Neural progenitor cell (in vitro differentiated cells): ENCODE measurements around the gene RELN. TPM values are rescaled to one million over a fixed set of nuclear protein-coding genes. Genes with fewer than 3 reads are reported as not detected.

ENCODE experiments used
- DNase-seq: peaks from one replicate; pipeline ENCODE4 v3.0.0-alpha.2; 2016; ENCODE audit warnings: low spot score
- H2AFZ ChIP-seq: fragments of 200-600 bp; sonication (generic); replicated peaks from 2 replicates; pipeline ENCODE4 v1.6.1; 2016; ENCODE audit warnings: antibody characterized with exemption
- H3F3A ChIP-seq: fragments of 200-600 bp; sonication (generic); 2 replicates; pipeline ENCODE4 v1.6.1; 2016; ENCODE audit warnings: antibody characterized with exemption, low read depth
- H3K27ac ChIP-seq: fragments of 200-600 bp; sonication (generic); 2 replicates; pipeline ENCODE4 v1.5.1; 2016; ENCODE audit warnings: mild to moderate bottlenecking
- H3K27me3 ChIP-seq: fragments of 200-600 bp; sonication (generic); 2 replicates; pipeline ENCODE4 v1.6.1; 2016; ENCODE audit warnings: mild to moderate bottlenecking, moderate library complexity
- H3K36me3 ChIP-seq: fragments of 200-600 bp; sonication (generic); 2 replicates; pipeline ENCODE4 v1.5.1; 2016
- H3K4me1 ChIP-seq: fragments of 200-600 bp; sonication (generic); 2 replicates; pipeline ENCODE4 v1.6.1; 2016; ENCODE audit warnings: mixed run types
- H3K4me2 ChIP-seq: fragments of 200-600 bp; sonication (generic); 2 replicates; pipeline ENCODE4 v1.6.1; 2016
- H3K4me3 ChIP-seq: fragments of 200-600 bp; sonication (generic); 2 replicates; pipeline ENCODE4 v1.5.1; 2016
- H3K79me2 ChIP-seq: fragments of 200-600 bp; sonication (generic); 2 replicates; pipeline ENCODE4 v1.6.1; 2016; ENCODE audit warnings: low read depth
- H3K9ac ChIP-seq: fragments of 200-600 bp; sonication (generic); 2 replicates; pipeline ENCODE4 v1.6.1; 2016
- H3K9me3 ChIP-seq: fragments of 200-600 bp; sonication (generic); 2 replicates; pipeline ENCODE4 v1.5.1; 2016; ENCODE audit warnings: low read depth
- H4K20me1 ChIP-seq: fragments of 200-600 bp; sonication (generic); 2 replicates; pipeline ENCODE4 v1.6.1; 2016; ENCODE audit warnings: low read depth
- H3K27ac Mint-ChIP-seq: 3 replicates; pipeline ENCODE4 v1.8.0; 2021; ENCODE audit warnings: mixed read lengths
- H3K27me3 Mint-ChIP-seq: 2 replicates; pipeline ENCODE4 v1.8.0; 2022; ENCODE audit warnings: low read depth, mild to moderate bottlenecking, inconsistent platforms, moderate library complexity, mixed read lengths; ENCODE audit not compliant: insufficient read depth
- H3K36me3 Mint-ChIP-seq: 3 replicates; pipeline ENCODE4 v1.8.0; 2021; ENCODE audit warnings: mixed read lengths
- H3K4me1 Mint-ChIP-seq: 3 replicates; pipeline ENCODE4 v1.8.0; 2021; ENCODE audit warnings: mixed read lengths
- H3K4me3 Mint-ChIP-seq: 3 replicates; pipeline ENCODE4 v1.8.0; 2021; ENCODE audit warnings: mild to moderate bottlenecking, moderate library complexity, mixed read lengths
- H3K9me3 Mint-ChIP-seq: 3 replicates; pipeline ENCODE4 v1.8.0; 2020; ENCODE audit warnings: mixed read lengths
- CTCF ChIP-seq: fragments of 200-600 bp; sonication (generic); IDR thresholded peaks from 2 replicates; pipeline ENCODE4 v1.5.1; 2017; ENCODE audit warnings: antibody characterized with exemption, mild to moderate bottlenecking
- EZH2 ChIP-seq: fragments of 200-600 bp; sonication (generic); IDR thresholded peaks from 2 replicates; pipeline ENCODE4 v1.6.1; 2017; ENCODE audit warnings: antibody characterized with exemption, mild to moderate bottlenecking, moderate library complexity
- EZH2phosphoT487 ChIP-seq: fragments of 200-600 bp; sonication (generic); IDR thresholded peaks from 2 replicates; pipeline ENCODE4 v1.6.1; 2017; ENCODE audit warnings: antibody characterized with exemption
- total RNA-seq: library from RNA; depleted of rRNA; stranded (reverse); fragments of >200 nt; gene quantifications from 2 replicates; pipeline ENCODE4 v1.2.3, GENCODE V29; 2015; ENCODE audit warnings: low replicate concordance

RELN gene
- total RNA-seq, 1 donor from 2014 or later: 0.02 TPM

GRCh38 chr7:103574576-103574975, 414.9 kb downstream of the RELN start:
- no peaks in the 10 kb centered on the region for H3K36me3 ChIP-seq
- no peaks in the 10 kb centered on the region for H3K27me3 ChIP-seq
- peaks cover 9% of the 10 kb centered on the region for H3K4me1 Mint-ChIP-seq
- no peaks in the 10 kb centered on the region for H4K20me1 ChIP-seq
- H3K4me3 Mint-ChIP-seq: no peak overlapping the region
- no peaks in the 10 kb centered on the region for H3F3A ChIP-seq
- TF ChIP-seq EZH2 (no peak), EZH2phosphoT487 (no peak), CTCF (no peak)
- H3K79me2 ChIP-seq: no peaks in the 10 kb centered on the region
- no peaks in the 10 kb centered on the region for H3K9me3 ChIP-seq
- H3K4me2 ChIP-seq: no peak overlapping the region
- no peak overlapping the region for H3K27ac Mint-ChIP-seq
- no peaks in the 10 kb centered on the region for H3K4me1 ChIP-seq
- no peak for DNase-seq
- no peaks in the 10 kb centered on the region for H3K27me3 Mint-ChIP-seq
- H2AFZ ChIP-seq: no peak overlapping the region
- H3K9me3 Mint-ChIP-seq: no peaks in the 10 kb centered on the region
- no peak overlapping the region for H3K27ac ChIP-seq
- H3K9ac ChIP-seq: no peak overlapping the region
- no peaks in the 10 kb centered on the region for H3K36me3 Mint-ChIP-seq
- no peak overlapping the region for H3K4me3 ChIP-seq

- H3F3A ChIP-seq: no peaks in the 10 kb centered on the region
- Mint-ChIP-seq H3K36me3 (no peaks in the 10 kb centered on the region), H3K9me3 (no peaks in the 10 kb centered on the region), H3K4me3 (no peak overlapping the region), H3K27me3 (no peaks in the 10 kb centered on the region), H3K27ac (no peak overlapping the region), H3K4me1 (peaks cover 11% of the 10 kb centered on the region)
- H3K9ac ChIP-seq: no peak overlapping the region
- H3K4me3 ChIP-seq: no peak overlapping the region
- H3K4me1 ChIP-seq: no peaks in the 10 kb centered on the region
- TF ChIP-seq EZH2phosphoT487 (no peak), EZH2 (no peak), CTCF (peak; percentile 78)
- no peak overlapping the region for H3K4me2 ChIP-seq
- H3K9me3 ChIP-seq: no peaks in the 10 kb centered on the region
- H2AFZ ChIP-seq: no peak overlapping the region
- H3K79me2 ChIP-seq: no peaks in the 10 kb centered on the region
- no peak overlapping the region for H3K27ac ChIP-seq
- DNase-seq: peak; percentile 10
- no peaks in the 10 kb centered on the region for H3K27me3 ChIP-seq
- H4K20me1 ChIP-seq: no peaks in the 10 kb centered on the region
- H3K36me3 ChIP-seq: no peaks in the 10 kb centered on the region
Measured at GRCh38 chr7:103573479-103574058, 415.9 kb downstream of the RELN start.

- H3F3A ChIP-seq: no peaks in the 10 kb centered on the region
- no peak overlapping the region for H3K4me3 ChIP-seq
- no peak for DNase-seq
- Mint-ChIP-seq H3K4me1 (peaks cover 11% of the 10 kb centered on the region), H3K27me3 (no peaks in the 10 kb centered on the region), H3K9me3 (no peaks in the 10 kb centered on the region), H3K27ac (no peak overlapping the region), H3K36me3 (no peaks in the 10 kb centered on the region), H3K4me3 (no peak overlapping the region)
- no peak overlapping the region for H3K27ac ChIP-seq
- H3K36me3 ChIP-seq: no peaks in the 10 kb centered on the region
- H3K4me2 ChIP-seq: no peak overlapping the region
- TF ChIP-seq CTCF: no peak
- no peak for TF ChIP-seq EZH2phosphoT487
- TF ChIP-seq EZH2: no peak
- no peaks in the 10 kb centered on the region for H3K79me2 ChIP-seq
- no peak overlapping the region for H3K9ac ChIP-seq
- no peak overlapping the region for H2AFZ ChIP-seq
- no peaks in the 10 kb centered on the region for H4K20me1 ChIP-seq
- peaks cover 5% of the 10 kb centered on the region for H3K27me3 ChIP-seq
- H3K9me3 ChIP-seq: no peaks in the 10 kb centered on the region
- H3K4me1 ChIP-seq: no peaks in the 10 kb centered on the region
Measured at GRCh38 chr7:103571586-103571985, 417.9 kb downstream of the RELN start.
